ENCODE measurements around the gene KCNJ9.
"Not testable (repeated sequence)": the region's sequence is repeated elsewhere in the genome, so short reads cannot be mapped to it uniquely, and the experiment has no call there.

The KCNJ9 gene

DNA sequence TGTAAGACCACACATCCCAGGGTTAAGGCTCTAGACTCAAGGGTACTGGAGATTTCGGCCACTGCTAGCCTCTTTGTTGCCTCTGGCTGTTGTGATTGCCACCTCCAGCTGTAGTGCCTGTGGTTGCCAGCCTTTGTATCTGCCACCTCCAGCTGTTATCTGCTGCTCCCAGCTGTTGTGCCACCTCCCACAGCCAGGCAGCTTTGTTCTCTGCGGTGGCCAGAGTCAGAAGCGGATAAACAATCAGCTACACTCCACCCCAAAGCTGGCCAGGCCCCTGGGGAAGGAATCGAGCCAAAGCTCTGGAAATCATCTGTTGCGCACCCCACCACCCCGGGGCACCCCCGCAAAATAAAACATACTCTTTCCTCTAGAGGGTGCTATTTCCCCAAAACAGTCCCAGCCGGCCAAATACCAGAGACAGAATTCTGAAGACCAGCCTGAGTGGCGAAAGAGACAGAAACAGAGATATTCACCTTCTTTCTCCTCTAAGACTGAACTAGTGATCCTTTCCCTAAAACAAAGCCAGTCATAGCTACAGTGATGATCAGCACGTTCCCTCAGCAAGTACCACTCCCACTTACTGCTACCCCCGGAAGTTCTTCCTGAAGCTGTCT is 34.7 kb upstream of the KCNJ9 start:
- no peaks in the 10 kb centered on the region for H3K9me3 ChIP-seq (ENCODE audit: severe bottlenecking)
- no peaks in the 10 kb centered on the region for H3K36me3 ChIP-seq
- peak; percentile 65 for DNase-seq
- no peak overlapping the region for H3K4me3 ChIP-seq (ENCODE audit: low read depth, low read length)
- H3K27me3 ChIP-seq (ENCODE audit: insufficient read depth, low read depth, severe bottlenecking), result peaks cover 56% of the 10 kb centered on the region
- H3K27ac ChIP-seq, result no peak overlapping the region
- TF ChIP-seq, protein P1, sequence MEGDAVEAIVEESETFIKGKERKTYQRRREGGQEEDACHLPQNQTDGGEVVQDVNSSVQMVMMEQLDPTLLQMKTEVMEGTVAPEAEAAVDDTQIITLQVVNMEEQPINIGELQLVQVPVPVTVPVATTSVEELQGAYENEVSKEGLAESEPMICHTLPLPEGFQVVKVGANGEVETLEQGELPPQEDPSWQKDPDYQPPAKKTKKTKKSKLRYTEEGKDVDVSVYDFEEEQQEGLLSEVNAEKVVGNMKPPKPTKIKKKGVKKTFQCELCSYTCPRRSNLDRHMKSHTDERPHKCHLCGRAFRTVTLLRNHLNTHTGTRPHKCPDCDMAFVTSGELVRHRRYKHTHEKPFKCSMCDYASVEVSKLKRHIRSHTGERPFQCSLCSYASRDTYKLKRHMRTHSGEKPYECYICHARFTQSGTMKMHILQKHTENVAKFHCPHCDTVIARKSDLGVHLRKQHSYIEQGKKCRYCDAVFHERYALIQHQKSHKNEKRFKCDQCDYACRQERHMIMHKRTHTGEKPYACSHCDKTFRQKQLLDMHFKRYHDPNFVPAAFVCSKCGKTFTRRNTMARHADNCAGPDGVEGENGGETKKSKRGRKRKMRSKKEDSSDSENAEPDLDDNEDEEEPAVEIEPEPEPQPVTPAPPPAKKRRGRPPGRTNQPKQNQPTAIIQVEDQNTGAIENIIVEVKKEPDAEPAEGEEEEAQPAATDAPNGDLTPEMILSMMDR (IDR thresholded peaks at IDR 0.05; ENCODE audit: low read depth, low read length), result peak; percentile 69

DNA sequence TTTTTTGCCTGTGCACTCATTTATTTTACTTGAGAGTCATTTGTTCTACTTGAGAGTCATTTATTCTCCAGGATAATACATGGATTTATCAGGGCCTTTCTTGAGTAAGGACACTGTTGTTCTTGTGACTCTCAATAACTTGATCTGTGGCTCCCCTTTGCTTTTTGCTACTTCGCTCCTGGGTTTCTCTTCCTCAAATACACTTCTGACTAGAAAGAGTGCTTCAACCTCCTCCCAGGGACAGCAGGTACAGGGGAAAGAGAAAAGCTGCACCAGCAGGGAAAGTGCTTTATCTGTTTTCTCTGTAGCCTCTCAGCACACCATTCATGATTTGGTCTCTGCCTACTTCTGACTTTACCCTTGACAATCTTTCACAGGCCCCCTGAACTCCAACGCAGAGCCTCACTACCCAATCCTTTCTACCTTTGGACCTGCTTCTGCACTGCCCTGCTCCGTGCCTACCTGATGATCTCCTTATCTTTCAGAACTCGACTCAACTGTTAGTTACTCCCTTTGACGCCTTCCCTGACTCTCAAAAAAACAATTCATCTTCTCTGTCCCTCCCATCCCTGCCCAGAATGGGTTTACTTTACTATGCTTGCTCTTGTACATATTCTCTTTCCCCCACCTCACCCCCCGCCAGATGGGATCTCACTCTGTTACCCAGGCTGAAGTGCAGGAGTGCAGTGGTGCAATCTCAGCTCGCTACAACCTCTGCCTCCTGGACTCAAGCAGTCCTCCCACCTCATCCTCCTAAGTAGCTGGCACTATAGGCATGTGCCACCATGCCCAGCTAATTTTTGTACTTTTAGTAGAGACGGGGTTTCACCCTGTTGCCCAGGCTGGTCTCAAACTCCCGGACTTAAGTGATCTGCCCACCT is 34.0 kb upstream of the KCNJ9 start:
- Histone ChIP-seq H3K36me3 (no peaks in the 10 kb centered on the region), H3K4me3 (ENCODE audit: low read depth, low read length) (no peak overlapping the region), H3K27ac (no peak overlapping the region), H3K9me3 (ENCODE audit: severe bottlenecking) (no peaks in the 10 kb centered on the region), H3K27me3 (ENCODE audit: insufficient read depth, low read depth, severe bottlenecking) (peaks cover 56% of the 10 kb centered on the region)
- TF ChIP-seq, protein P1 (IDR thresholded peaks at IDR 0.05; ENCODE audit: low read depth, low read length), result no peak
- no peak for DNase-seq

- Histone ChIP-seq H3K27ac (no peak overlapping the region), H3K36me3 (no peaks in the 10 kb centered on the region), H3K4me3 (ENCODE audit: low read depth, low read length) (no peak overlapping the region), H3K27me3 (ENCODE audit: insufficient read depth, low read depth, severe bottlenecking) (peaks cover 52% of the 10 kb centered on the region), H3K9me3 (ENCODE audit: severe bottlenecking) (no peaks in the 10 kb centered on the region)
- DNase-seq, result no peak
- TF ChIP-seq, protein P1 (IDR thresholded peaks at IDR 0.05; ENCODE audit: low read depth, low read length), result no peak
Measured at GRCh38 chr1:160048335-160048734, 33.0 kb upstream of the KCNJ9 start.

- peaks cover 44% of the 10 kb centered on the region for H3K27me3 ChIP-seq (ENCODE audit: insufficient read depth, low read depth, severe bottlenecking)
- no peaks in the 10 kb centered on the region for H3K36me3 ChIP-seq
- no peak overlapping the region for H3K27ac ChIP-seq
- TF ChIP-seq, protein P1 (IDR thresholded peaks at IDR 0.05; ENCODE audit: low read depth, low read length), result no peak
- no peaks in the 10 kb centered on the region for H3K9me3 ChIP-seq (ENCODE audit: severe bottlenecking)
- DNase-seq, result no peak
- H3K4me3 ChIP-seq (ENCODE audit: low read depth, low read length), result no peak overlapping the region
Measured at GRCh38 chr1:160049101-160049500, 32.2 kb upstream of the KCNJ9 start.

GRCh38 chr1:160050182-160050581 is 31.2 kb upstream of the KCNJ9 start:
- H3K4me3 ChIP-seq (ENCODE audit: low read depth, low read length); DNase-seq; H3K9me3 ChIP-seq (ENCODE audit: severe bottlenecking); H3K36me3 ChIP-seq; H3K27ac ChIP-seq: not testable (repeated sequence)
- peaks cover 33% of the 10 kb centered on the region for H3K27me3 ChIP-seq (ENCODE audit: insufficient read depth, low read depth, severe bottlenecking)

DNA sequence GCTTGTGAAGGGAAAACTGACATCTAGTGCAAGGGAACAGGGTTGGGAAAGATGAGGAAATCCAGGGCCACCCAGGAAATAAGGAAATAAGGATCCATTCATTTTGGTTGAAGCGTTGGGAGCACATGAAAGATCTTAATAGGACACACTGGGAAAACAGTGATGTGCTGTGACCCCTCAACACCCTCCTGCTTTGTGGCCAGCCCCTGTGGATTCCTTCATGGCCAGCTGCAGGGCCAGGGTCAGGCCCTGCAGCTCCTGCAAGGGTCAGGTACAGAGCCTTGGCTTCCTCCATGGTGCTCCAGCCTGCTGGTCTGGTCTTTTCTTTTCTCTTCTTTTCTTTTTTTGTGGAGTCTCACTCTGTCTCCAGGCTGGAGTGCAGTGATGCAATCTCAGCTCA is 30.7 kb upstream of the KCNJ9 start:
- Histone ChIP-seq H3K27me3 (ENCODE audit: insufficient read depth, low read depth, severe bottlenecking) (peaks cover 30% of the 10 kb centered on the region), H3K9me3 (ENCODE audit: severe bottlenecking) (no peaks in the 10 kb centered on the region), H3K4me3 (ENCODE audit: low read depth, low read length) (no peak overlapping the region), H3K36me3 (no peaks in the 10 kb centered on the region), H3K27ac (no peak overlapping the region)
- TF ChIP-seq, protein P1 (IDR thresholded peaks at IDR 0.05; ENCODE audit: low read depth, low read length), result no peak
- no peak for DNase-seq

All from WERI-Rb-1 (cell line).